Measurements from ENCODE around the gene ISLR2.

DNA sequence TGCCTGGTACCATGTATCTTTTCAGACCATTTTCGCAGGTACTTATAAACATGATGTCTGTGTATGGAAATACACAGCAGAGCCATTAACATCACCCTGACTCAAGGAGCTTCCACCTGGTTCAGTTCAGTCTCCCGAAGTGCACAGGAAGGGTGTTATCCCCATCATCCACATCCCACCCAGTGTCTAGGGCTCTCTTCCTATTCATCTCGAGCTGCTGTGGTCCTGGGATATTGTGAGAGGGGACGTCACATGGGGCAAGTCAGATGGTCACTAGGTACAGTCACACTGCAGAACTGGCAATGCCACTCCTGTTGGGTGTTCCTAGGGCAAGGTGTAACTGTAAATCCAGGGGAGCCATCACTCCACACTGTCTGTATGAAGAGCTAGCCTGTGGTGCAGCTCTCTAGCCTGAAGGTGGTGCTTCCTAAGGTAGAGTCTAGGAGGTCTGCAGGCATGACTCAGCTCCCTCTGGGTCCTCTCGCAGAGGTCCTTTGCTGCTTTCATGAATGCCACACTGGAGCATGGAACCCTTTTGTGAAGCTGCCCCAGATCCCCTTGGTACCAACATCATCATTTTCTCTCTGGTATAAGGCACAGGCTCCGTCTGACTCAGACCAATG, 13.9 kb downstream of the ISLR2 start:
- TF ChIP-seq EZH2 (IDR thresholded peaks at IDR 0.05; ENCODE audit: borderline replicate concordance, low read length) = no peak
- TF ChIP-seq, protein P1, sequence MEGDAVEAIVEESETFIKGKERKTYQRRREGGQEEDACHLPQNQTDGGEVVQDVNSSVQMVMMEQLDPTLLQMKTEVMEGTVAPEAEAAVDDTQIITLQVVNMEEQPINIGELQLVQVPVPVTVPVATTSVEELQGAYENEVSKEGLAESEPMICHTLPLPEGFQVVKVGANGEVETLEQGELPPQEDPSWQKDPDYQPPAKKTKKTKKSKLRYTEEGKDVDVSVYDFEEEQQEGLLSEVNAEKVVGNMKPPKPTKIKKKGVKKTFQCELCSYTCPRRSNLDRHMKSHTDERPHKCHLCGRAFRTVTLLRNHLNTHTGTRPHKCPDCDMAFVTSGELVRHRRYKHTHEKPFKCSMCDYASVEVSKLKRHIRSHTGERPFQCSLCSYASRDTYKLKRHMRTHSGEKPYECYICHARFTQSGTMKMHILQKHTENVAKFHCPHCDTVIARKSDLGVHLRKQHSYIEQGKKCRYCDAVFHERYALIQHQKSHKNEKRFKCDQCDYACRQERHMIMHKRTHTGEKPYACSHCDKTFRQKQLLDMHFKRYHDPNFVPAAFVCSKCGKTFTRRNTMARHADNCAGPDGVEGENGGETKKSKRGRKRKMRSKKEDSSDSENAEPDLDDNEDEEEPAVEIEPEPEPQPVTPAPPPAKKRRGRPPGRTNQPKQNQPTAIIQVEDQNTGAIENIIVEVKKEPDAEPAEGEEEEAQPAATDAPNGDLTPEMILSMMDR (IDR thresholded peaks at IDR 0.05; ENCODE audit: low read length) = no peak

Measured in OCI-LY1 (cell line).